ENCODE measurements around the gene KCNN2.

DNA sequence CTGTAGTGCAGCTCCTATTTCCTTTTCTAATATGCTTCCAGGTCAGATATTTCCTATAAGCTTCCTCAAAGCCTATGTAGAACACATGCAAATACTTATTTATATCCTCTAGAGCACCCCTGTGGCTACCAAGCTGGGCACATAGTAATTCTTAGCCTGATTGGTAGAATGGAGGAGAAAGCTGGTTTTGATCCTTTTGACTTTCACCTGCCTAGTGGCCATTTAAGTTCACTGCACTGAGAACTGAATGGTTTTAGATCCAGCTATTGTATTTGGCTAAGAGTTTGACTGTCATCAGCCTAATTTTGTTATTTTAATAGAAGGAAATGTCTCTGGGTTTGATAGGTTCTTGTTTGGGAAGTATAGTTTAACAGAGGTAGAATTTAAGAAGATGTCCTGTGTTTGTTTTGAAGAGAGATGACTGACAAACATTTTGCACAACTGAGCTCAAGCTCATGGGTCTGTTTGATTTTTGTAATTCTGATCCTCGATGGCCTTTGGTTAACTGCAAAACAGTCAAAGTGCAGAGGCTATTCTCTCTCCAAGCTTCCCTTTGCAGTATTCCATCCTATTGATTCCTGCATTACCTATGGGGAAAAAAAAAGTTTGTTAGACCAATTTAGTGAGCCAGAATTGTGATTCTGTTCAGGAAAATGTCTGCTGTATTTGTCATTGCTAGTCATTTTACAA, 85.4 kb downstream of the KCNN2 start:
- TF ChIP-seq FOXK2 (IDR thresholded peaks at IDR 0.05): no peak
- TF ChIP-seq KAT2A (conservative IDR thresholded peaks at IDR 0.05; ENCODE audit: control insufficient read depth, low read depth, low read length): no peak
